CD4-positive, alpha-beta T cell treated with Interleukin-2 at 100 ng/mL for 4 hours (primary cell): ENCODE data around the gene IQSEC1.

Experiments used
- DNase-seq: peaks from one replicate; pipeline ENCODE4 v3.0.0-alpha.2; 2020; ENCODE audit warnings: low spot score

IQSEC1 gene

GRCh38 chr3:12984023-12984823 lies 89.0 kb downstream of the IQSEC1 start:
- DNase-seq: peak; percentile 70

- DNase-seq: no peak
Observed at GRCh38 chr3:12983319-12983718, 89.9 kb downstream of the IQSEC1 start.

GRCh38 chr3:12982619-12983101 lies 90.6 kb downstream of the IQSEC1 start:
- DNase-seq: no peak

GRCh38 chr3:12981306-12982275 lies 91.6 kb downstream of the IQSEC1 start:
- DNase-seq: no peak

- no peak for DNase-seq
Observed at GRCh38 chr3:12980596-12981290, 92.5 kb downstream of the IQSEC1 start.

- no peak for DNase-seq
Observed at GRCh38 chr3:12979947-12980487, 93.2 kb downstream of the IQSEC1 start.

GRCh38 chr3:12979151-12979946 lies 93.9 kb downstream of the IQSEC1 start:
- DNase-seq: no peak

- no peak for DNase-seq
Observed at GRCh38 chr3:12978682-12979081, 94.5 kb downstream of the IQSEC1 start.

- DNase-seq: no peak
Observed at GRCh38 chr3:12977117-12977808, 96.0 kb downstream of the IQSEC1 start.

- no peak for DNase-seq
Observed at GRCh38 chr3:12975748-12976522, 97.3 kb downstream of the IQSEC1 start.

GRCh38 chr3:12974819-12975218 lies 98.4 kb downstream of the IQSEC1 start:
- DNase-seq: no peak

GRCh38 chr3:12974334-12974733 lies 98.9 kb downstream of the IQSEC1 start:
- DNase-seq: no peak

GRCh38 chr3:12973827-12974226 lies 99.4 kb downstream of the IQSEC1 start:
- no peak for DNase-seq

- no peak for DNase-seq
Observed at GRCh38 chr3:12972781-12973702, 100.2 kb downstream of the IQSEC1 start.

GRCh38 chr3:12972043-12972442 lies 101.2 kb downstream of the IQSEC1 start:
- DNase-seq: no peak

- DNase-seq: no peak
Observed at GRCh38 chr3:12970684-12971083, 102.5 kb downstream of the IQSEC1 start.

GRCh38 chr3:12969486-12969885 lies 103.7 kb downstream of the IQSEC1 start:
- no peak for DNase-seq

- DNase-seq: no peak
Observed at GRCh38 chr3:12968541-12968940, 104.7 kb downstream of the IQSEC1 start.
